DOHH2 (cell line): ENCODE results near the gene MEIOB.
"Not testable (repeated sequence)": the region's sequence is repeated elsewhere in the genome, so short reads cannot be mapped to it uniquely, and the experiment has no call there.

Experiments
- H3F3A ChIP-seq: fragments of 200-600 bp; sonication (generic), shearing (Covaris generic); 2 replicates; pipeline ENCODE4 v1.6.0; 2016; ENCODE audit warnings: antibody characterized with exemption, mild to moderate bottlenecking; ENCODE audit not compliant: control insufficient read depth, insufficient read depth
- H3K27ac ChIP-seq: fragments of 200-600 bp; sonication (generic); 2 replicates; pipeline ENCODE4 v1.5.1; 2014; ENCODE audit warnings: low read depth, mild to moderate bottlenecking, low read length, moderate library complexity
- H3K27me3 ChIP-seq: fragments of 200-600 bp; sonication (generic); 2 replicates; pipeline ENCODE4 v1.6.1; 2014; ENCODE audit warnings: mild to moderate bottlenecking, low read length, mixed read lengths; ENCODE audit not compliant: control insufficient read depth
- H3K36me3 ChIP-seq: fragments of 200-600 bp; sonication (generic); 2 replicates; pipeline ENCODE4 v1.6.1; 2014; ENCODE audit warnings: mild to moderate bottlenecking, low read length, moderate library complexity, mixed read lengths; ENCODE audit not compliant: control insufficient read depth
- H3K4me1 ChIP-seq: fragments of 200-600 bp; sonication (generic); 2 replicates; pipeline ENCODE4 v1.6.1; 2014; ENCODE audit warnings: mild to moderate bottlenecking, low read length, mixed read lengths; ENCODE audit not compliant: control insufficient read depth
- H3K4me2 ChIP-seq: fragments of 200-600 bp; sonication (generic); 2 replicates; pipeline ENCODE4 v1.6.0; 2014; ENCODE audit warnings: mild to moderate bottlenecking, low read length, moderate library complexity
- H3K4me3 ChIP-seq: fragments of 200-600 bp; sonication (generic); 2 replicates; pipeline ENCODE4 v1.5.1; 2014; ENCODE audit warnings: mild to moderate bottlenecking, low read length, mixed read lengths
- H3K79me2 ChIP-seq: fragments of 200-600 bp; sonication (generic); 2 replicates; pipeline ENCODE4 v1.6.1; 2014; ENCODE audit warnings: mild to moderate bottlenecking, low read length, mixed read lengths; ENCODE audit not compliant: control insufficient read depth
- H3K9me2 ChIP-seq: fragments of 200-600 bp; sonication (generic); replicated peaks from 2 replicates; pipeline ENCODE4 v1.6.1; 2014; ENCODE audit warnings: mild to moderate bottlenecking, low read length, mixed read lengths; ENCODE audit not compliant: control insufficient read depth
- H3K9me3 ChIP-seq: fragments of 200-600 bp; sonication (generic); 2 replicates; pipeline ENCODE4 v1.6.1; 2014; ENCODE audit warnings: antibody characterized with exemption, low read length, mixed read lengths; ENCODE audit not compliant: control insufficient read depth, insufficient read depth
- H4K20me1 ChIP-seq: fragments of 200-600 bp; sonication (generic); 2 replicates; pipeline ENCODE4 v1.6.0; 2014; ENCODE audit warnings: low read depth, mild to moderate bottlenecking, antibody characterized with exemption, low read length, moderate library complexity; ENCODE audit not compliant: control insufficient read depth, insufficient read depth
- EZH2phosphoT487 ChIP-seq: fragments of 200-600 bp; sonication (generic); IDR thresholded peaks from 2 replicates; pipeline ENCODE4 v1.6.1; 2017; ENCODE audit warnings: borderline replicate concordance, mild to moderate bottlenecking, antibody characterized with exemption, low read length, moderate library complexity, mixed read lengths
- TF ChIP-seq, protein P1 (sequence below): fragments of 200-600 bp; sonication (generic); IDR thresholded peaks from one replicate; pipeline ENCODE4 v1.5.1; 2014; ENCODE audit warnings: antibody characterized with exemption, mild to moderate bottlenecking, low read depth, low read length; ENCODE audit not compliant: poor library complexity, severe bottlenecking

Gene MEIOB

DNA sequence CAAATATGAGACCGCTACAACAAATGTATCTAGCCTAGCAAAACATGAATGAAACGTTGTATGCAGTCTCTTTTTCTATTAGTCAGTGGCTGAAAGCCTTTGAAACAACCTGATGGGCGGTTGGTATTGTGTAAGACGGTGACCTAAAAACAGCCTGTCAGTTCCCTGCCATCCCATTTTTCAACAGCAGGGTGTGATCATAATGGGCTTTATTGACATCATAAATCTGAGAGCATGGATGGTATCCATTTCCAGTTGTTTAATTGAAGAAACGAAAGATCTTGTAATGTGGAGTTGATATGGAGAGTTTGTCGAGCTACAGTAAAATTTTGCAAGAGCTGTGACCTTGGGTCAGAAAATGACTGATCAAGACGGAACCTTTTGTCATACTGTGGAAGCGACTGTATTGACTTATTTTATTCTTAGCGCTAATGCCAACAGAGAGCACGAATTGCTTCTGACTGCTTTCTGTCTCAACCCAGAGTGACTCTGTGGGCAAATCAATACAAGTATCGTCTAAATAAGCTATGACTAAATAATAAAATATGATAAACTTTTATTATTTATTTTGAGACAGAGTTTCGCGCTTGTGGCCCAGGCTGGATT is 12.3 kb upstream of the MEIOB start:
- Histone ChIP-seq H3K4me3 (no peak overlapping the region), H3K4me2 (no peak overlapping the region), H3F3A (no peaks in the 10 kb centered on the region), H3K36me3 (no peaks in the 10 kb centered on the region), H3K9me3 (no peaks in the 10 kb centered on the region), H3K27ac (no peak overlapping the region), H3K9me2 (no peaks in the 10 kb centered on the region), H3K27me3 (no peaks in the 10 kb centered on the region), H4K20me1 (no peaks in the 10 kb centered on the region), H3K4me1 (no peaks in the 10 kb centered on the region), H3K79me2 (no peaks in the 10 kb centered on the region)
- TF ChIP-seq EZH2phosphoT487: no peak
- TF ChIP-seq, protein P1, sequence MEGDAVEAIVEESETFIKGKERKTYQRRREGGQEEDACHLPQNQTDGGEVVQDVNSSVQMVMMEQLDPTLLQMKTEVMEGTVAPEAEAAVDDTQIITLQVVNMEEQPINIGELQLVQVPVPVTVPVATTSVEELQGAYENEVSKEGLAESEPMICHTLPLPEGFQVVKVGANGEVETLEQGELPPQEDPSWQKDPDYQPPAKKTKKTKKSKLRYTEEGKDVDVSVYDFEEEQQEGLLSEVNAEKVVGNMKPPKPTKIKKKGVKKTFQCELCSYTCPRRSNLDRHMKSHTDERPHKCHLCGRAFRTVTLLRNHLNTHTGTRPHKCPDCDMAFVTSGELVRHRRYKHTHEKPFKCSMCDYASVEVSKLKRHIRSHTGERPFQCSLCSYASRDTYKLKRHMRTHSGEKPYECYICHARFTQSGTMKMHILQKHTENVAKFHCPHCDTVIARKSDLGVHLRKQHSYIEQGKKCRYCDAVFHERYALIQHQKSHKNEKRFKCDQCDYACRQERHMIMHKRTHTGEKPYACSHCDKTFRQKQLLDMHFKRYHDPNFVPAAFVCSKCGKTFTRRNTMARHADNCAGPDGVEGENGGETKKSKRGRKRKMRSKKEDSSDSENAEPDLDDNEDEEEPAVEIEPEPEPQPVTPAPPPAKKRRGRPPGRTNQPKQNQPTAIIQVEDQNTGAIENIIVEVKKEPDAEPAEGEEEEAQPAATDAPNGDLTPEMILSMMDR: no peak

DNA sequence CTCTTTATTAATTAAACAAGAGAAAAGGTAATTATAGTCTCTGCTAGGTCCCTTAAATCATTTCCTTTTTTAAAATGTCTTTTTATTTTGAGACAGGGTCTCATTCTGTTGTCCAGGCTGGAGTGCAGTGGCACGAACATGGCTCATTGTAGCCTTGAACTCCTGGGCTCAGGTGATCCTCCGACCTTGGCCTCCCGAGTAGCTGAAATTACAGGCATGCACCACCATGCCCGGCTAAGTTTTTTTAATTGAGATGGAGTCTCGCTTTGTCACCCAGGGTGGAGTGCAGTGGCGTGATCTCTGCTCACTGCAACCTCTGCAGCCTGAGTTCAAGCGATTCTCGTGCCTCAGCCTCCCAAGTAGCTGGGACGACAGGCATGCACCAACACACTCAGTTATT is 9.2 kb upstream of the MEIOB start:
- not testable (repeated sequence) for H3K4me3 ChIP-seq, H3K9me2 ChIP-seq, H3F3A ChIP-seq, H3K36me3 ChIP-seq, H3K4me1 ChIP-seq, H3K27ac ChIP-seq, H3K79me2 ChIP-seq, H3K9me3 ChIP-seq, H4K20me1 ChIP-seq, H3K4me2 ChIP-seq
- H3K27me3 ChIP-seq: peaks cover 12% of the 10 kb centered on the region

- Histone ChIP-seq H3K27me3 (peaks cover 12% of the 10 kb centered on the region), H3K4me1 (no peaks in the 10 kb centered on the region), H3K4me2 (no peak overlapping the region), H4K20me1 (no peaks in the 10 kb centered on the region), H3F3A (no peaks in the 10 kb centered on the region), H3K79me2 (no peaks in the 10 kb centered on the region), H3K4me3 (no peak overlapping the region), H3K27ac (no peak overlapping the region), H3K9me2 (no peaks in the 10 kb centered on the region), H3K9me3 (no peaks in the 10 kb centered on the region), H3K36me3 (no peaks in the 10 kb centered on the region)
- TF ChIP-seq, protein P1: no peak
- TF ChIP-seq EZH2phosphoT487: no peak
Measured at GRCh38 chr16:1879477-1879876, 7.5 kb upstream of the MEIOB start.

DNA sequence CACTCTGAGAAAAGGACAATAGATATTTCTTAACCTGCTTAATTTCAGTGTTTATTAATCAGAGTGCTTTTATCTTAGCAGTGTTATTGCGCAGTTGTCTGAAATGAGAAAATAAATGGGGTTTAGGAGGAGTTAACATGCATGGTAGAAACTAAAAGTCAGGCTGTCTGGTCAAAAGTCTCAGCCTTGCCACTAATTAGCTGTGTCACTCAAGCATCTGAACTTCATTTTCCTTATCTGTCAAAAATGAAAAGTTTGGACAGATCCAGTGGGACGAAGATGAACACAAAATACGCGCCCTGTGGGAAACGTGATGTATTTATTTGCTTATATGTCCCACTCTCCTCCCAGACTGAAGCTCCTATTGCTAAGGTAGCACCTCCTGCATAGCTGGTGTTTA is 6.3 kb upstream of the MEIOB start:
- Histone ChIP-seq H4K20me1 (no peaks in the 10 kb centered on the region), H3K4me3 (no peak overlapping the region), H3K4me1 (no peaks in the 10 kb centered on the region), H3F3A (no peaks in the 10 kb centered on the region), H3K27me3 (peaks cover 12% of the 10 kb centered on the region), H3K36me3 (no peaks in the 10 kb centered on the region), H3K27ac (no peak overlapping the region), H3K4me2 (no peak overlapping the region), H3K9me2 (no peaks in the 10 kb centered on the region), H3K9me3 (no peaks in the 10 kb centered on the region), H3K79me2 (no peaks in the 10 kb centered on the region)
- no peak for TF ChIP-seq EZH2phosphoT487
- TF ChIP-seq, protein P1: no peak
